HG02798 (cell line): ENCODE data around the gene MSGN1.
A peak's percentile ranks its signal among the peaks of the same experiment; 100 is the strongest.

ENCODE experiments used
- ATAC-seq: cut with Tn5 transposase; IDR thresholded peaks from one replicate; pipeline ENCODE4 v1.9.1; 2021; ENCODE audit warnings: mild to moderate bottlenecking; ENCODE audit not compliant: unreplicated experiment, poor library complexity

Gene MSGN1

GRCh38 chr2:17816396-17817245, at the start of gene MSGN1:
Gene MSGN1, plus strand, starts transcription at chr2:17816460. Its CDS starts 59 bp downstream, at chr2:17816519.
- no peak for ATAC-seq

GRCh38 chr2:17768894-17769293, 47.4 kb upstream of the MSGN1 start:
- ATAC-seq = no peak

GRCh38 chr2:17771956-17772355, 44.3 kb upstream of the MSGN1 start:
- no peak for ATAC-seq

- no peak for ATAC-seq
These were observed 43.7 kb upstream of the MSGN1 start for GRCh38 chr2:17772532-17772931.

GRCh38 chr2:17780546-17780945, 35.7 kb upstream of the MSGN1 start:
- no peak for ATAC-seq

- ATAC-seq = no peak
These were observed 34.8 kb upstream of the MSGN1 start for GRCh38 chr2:17781482-17781881.

GRCh38 chr2:17786727-17787126, 29.5 kb upstream of the MSGN1 start:
- ATAC-seq = no peak

GRCh38 chr2:17788773-17789172, 27.5 kb upstream of the MSGN1 start:
- ATAC-seq = no peak

GRCh38 chr2:17790536-17790935, 25.7 kb upstream of the MSGN1 start:
- ATAC-seq = no peak

GRCh38 chr2:17791121-17791816, 25.0 kb upstream of the MSGN1 start:
- ATAC-seq = no peak

- ATAC-seq = no peak
These were observed 24.5 kb upstream of the MSGN1 start for GRCh38 chr2:17791817-17792130.

- ATAC-seq = peak; percentile 34
These were observed 23.7 kb upstream of the MSGN1 start for GRCh38 chr2:17792515-17792914.

GRCh38 chr2:17793296-17793695, 23.0 kb upstream of the MSGN1 start:
- no peak for ATAC-seq

GRCh38 chr2:17793803-17794354, 22.4 kb upstream of the MSGN1 start:
- no peak for ATAC-seq

GRCh38 chr2:17795309-17795708, 21.0 kb upstream of the MSGN1 start:
- no peak for ATAC-seq

GRCh38 chr2:17798338-17798737, 17.9 kb upstream of the MSGN1 start:
- ATAC-seq = no peak

- ATAC-seq = no peak
These were observed 16.7 kb upstream of the MSGN1 start for GRCh38 chr2:17799301-17800120.

GRCh38 chr2:17800219-17800618, 16.0 kb upstream of the MSGN1 start:
- no peak for ATAC-seq

GRCh38 chr2:17800693-17801458, 15.4 kb upstream of the MSGN1 start:
- ATAC-seq = no peak

- no peak for ATAC-seq
These were observed 12.8 kb upstream of the MSGN1 start for GRCh38 chr2:17803497-17803896.
